Measurements from ENCODE around the gene LAMA2.

LAMA2 gene

DNA sequence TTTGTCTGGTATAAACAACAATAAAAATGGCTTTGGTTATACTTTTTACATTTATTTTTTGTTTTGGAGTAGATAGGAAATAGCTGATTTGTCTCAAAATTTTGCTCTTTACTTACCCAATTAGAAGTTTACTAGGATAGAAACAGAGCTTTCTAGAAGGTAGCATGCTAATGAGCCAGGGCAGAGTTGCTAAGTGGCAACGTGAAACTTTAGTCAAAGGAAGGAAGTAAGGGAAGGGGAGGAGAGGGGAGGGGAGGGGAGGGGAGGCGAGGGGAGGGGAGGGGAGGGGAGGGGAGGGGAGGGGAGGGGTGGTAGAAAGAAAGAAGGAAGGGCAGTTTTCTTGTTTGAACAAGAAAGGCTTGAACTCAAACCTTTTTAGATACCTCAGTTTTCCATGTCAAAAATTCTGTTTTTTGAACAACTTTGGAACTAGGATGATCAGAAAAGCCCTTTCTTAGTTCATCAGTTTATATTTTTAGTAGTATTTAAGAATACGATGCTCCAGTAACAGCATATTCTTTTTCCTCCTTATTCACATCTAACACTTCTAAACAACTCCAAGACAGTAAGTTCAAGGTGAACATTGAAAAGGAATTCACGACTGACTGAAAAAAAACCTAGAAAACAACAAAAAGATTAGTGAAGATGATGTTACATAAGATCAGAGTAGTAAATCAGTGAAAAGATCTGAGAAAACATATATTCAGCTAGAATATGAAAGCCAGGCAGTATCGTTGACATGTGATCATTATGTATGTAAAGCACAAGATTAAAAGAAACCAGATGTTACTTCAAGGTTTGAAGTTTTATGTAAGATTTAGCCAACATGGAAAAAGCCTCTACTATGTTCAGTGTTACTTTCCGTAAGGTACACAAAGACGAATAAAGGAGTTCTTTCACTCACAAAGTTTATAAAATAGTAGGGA is 563.6 kb downstream of the LAMA2 start:
- no peak for DNase-seq (ENCODE audit: low read depth)

DNA sequence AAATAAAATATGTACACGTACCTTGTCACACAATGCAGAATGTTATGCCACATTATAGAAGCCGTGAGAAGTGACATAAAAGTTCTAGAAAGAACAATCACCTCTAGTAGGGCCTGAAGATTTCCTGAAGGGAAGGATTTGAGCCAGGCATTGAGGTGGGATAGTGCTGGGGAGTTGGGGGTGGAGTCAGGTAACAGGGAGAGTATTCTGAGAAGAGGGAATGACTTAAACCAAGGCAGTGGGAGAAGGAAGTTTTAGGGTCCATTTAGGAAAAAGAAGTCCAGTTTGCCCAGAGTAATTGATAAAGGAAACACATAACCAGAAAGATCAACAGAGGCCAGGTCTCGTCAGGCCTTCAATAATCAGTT is 564.2 kb downstream of the LAMA2 start:
- no peak for DNase-seq (ENCODE audit: low read depth)

DNA sequence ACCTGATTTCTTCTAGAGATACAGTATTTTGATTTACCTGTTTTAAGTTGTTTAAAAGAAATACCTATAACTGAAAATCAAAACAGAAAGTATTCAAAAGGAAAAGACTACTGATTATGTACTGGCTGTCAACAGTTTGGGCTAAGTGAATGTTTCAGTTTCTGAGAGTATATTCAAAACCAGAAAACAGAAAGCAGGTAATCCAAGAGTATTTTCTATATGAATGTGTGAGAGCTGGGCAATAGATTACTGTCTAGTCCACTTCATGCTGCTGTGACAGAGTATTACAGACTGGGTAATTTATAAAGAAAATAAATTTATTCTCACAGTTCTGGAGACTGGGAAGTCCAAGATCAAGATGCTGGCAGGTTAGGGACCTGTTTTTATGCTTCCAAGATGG is 566.0 kb downstream of the LAMA2 start:
- no peak for DNase-seq (ENCODE audit: low read depth)

DNA sequence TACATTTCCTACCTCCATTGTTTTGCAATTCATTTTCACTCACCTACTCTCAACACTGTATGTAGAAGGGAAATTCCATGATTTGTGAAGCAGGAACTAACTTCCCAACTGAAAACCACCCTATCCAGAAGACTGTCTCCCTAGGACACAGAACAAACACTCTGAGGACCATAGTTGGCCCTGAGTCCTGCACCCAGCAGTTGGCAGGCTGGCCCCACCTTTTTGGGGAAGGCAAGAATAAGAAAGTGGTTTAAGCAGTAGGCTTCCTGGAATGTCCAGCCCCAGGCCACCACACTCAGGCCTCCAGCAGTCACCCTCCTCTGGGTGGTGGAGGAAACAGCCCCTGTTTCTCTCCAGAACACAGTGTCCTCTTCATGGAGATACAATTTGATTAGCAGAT is 568.2 kb downstream of the LAMA2 start:
- DNase-seq (ENCODE audit: low read depth): no peak

DNA sequence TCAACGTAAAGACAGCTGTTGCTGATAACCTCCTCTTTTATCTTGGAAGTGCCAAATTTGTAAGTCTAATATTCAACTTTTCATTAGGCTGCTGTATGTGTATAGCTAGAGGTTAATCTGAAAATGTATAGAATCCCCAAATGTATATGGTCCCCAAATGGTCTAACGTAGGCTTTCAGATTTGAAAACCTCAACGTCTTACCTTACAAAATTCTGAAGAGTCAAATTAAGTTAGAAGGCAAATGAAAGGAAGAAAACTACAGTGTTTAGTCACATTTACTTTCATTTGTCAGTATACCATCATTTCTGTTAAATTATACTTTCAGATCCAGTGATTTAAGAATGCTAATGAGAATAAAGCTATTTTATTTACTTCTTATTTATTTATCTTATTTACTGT is 570.1 kb downstream of the LAMA2 start:
- DNase-seq (ENCODE audit: low read depth): no peak

- DNase-seq (ENCODE audit: low read depth): no peak
These were observed 571.5 kb downstream of the LAMA2 start for GRCh38 chr6:129454488-129454887.

DNA sequence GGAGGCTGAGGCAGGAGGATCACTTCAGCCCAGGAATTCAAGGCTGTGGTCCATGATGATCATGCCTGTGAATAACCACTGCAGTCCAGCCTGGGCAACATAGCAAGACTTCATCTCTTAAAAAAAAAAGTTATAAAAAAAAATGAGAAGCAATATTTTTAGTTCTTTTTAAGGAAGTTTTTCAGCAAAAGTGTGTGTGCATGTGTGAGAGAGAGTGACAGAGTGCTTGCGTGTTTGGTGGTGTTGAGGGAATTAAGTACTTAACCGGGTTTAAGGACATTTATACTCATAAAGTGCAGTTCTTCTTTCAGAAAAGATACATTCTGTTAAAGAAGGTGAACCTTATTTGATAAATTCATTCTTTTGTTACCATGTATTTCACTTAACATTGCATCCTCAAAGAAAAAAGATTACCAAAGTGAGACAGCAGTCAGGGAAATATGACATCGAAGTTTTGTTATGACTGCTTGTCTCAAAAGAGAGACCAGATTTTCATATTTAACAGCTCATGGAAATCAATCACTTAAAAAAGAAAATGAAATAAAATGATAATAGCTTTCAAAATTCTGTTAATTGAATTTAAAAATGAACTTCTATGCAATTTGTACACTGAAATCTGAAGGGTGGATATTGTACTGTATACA is 572.3 kb downstream of the LAMA2 start:
- no peak for DNase-seq (ENCODE audit: low read depth)

DNA sequence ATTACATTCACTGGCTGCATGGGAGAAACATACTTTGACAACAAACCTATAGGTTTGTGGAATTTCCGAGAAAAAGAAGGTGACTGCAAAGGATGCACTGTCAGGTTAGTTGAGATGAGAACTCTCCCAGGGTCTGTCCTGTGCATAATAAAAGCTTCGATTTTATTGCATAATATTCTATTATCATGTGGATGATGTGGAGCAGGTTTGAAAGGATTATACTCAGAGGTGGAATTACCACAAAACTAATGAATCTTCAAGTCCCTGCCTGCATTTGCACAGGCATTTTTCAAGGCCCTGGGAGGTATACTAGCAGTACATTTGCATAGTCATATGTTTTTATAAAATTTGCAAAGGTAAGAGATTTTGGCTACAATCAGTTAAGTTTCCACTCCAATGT is 577.3 kb downstream of the LAMA2 start:
- DNase-seq (ENCODE audit: low read depth): no peak

- no peak for DNase-seq (ENCODE audit: low read depth)
These were observed 586.2 kb downstream of the LAMA2 start for GRCh38 chr6:129469070-129469662.

DNA sequence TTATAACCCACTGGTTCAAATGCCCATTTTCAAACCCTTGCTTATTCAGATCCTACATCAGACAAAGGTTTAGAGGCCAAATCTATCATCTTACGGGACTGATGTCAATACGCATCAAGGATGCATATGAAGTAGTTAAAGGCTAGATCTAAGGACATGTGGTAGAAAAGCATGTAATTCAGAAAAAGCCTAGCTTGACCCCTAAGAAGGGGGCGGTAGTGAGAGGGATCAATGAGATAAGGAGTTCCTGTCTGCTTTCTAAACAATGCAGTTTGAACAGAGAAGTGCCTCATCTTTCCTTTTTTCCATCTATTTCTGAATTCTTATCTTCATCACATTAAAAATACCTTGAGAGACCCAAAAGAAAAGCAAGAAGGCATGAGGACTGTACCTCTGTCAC is 589.3 kb downstream of the LAMA2 start:
- DNase-seq (ENCODE audit: low read depth): no peak

GRCh38 chr6:129473546-129473945 is 590.6 kb downstream of the LAMA2 start:
- no peak for DNase-seq (ENCODE audit: low read depth)

- no peak for DNase-seq (ENCODE audit: low read depth)
These were observed 592.7 kb downstream of the LAMA2 start for GRCh38 chr6:129475477-129476247.

- DNase-seq (ENCODE audit: low read depth): no peak
These were observed 593.3 kb downstream of the LAMA2 start for GRCh38 chr6:129476248-129476564.

DNA sequence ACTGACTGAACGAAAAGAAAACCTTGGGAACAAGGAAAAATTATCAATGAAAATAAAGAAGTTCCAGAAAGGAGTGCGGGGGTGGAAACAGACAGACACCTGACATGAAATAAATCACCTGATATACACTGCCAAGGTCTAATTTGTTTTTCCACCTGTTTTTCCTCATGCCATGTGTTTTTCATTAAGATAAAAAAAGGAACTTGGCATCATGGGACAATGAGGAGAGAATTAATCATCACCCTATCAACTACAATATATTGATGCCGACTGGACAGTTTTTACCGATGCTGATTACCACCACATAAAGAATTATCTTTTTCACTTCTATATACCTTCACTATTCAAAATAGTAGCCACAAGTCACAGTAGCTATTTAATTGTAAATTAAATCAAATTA is 593.9 kb downstream of the LAMA2 start:
- DNase-seq (ENCODE audit: low read depth): no peak

DNA sequence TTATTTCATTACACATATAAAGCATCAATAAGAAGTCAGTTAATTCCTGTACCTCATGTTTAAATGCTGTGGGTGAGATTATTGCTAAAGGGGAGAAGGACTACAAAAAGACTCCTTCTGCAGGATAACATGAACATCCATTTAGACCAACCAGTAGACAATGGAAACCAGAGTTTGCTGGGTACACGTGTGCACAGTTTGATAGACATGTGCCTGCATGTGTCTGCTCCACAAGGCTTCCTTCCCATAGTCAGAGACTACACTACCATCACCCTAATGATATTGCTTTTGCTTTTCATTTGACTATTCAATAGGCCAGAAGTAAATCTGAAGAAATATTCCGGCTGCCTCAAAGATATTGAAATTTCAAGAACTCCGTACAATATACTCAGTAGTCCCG is 595.4 kb downstream of the LAMA2 start:
- DNase-seq (ENCODE audit: low read depth): no peak

GRCh38 chr6:129481706-129482105 is 598.8 kb downstream of the LAMA2 start:
- DNase-seq (ENCODE audit: low read depth): no peak

DNA sequence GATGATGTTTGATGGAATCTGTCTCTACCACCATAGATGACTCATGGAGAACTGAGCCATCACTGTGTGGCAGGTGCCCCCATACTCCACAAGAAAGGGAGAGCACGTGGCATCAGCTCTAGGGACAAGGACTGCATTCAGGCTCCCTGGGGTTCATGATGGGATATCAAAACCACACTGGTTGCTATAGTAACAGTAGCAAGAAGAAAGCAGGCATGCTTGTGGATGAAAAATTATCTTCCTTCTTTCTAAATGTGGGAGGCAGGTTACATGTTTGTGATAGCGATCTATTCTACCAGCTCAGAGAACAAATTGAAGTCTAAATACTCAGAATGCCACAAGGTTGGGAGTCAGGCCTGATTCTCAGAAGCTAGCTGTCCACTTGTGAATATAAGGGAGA is 602.8 kb downstream of the LAMA2 start:
- no peak for DNase-seq (ENCODE audit: low read depth)

DNA sequence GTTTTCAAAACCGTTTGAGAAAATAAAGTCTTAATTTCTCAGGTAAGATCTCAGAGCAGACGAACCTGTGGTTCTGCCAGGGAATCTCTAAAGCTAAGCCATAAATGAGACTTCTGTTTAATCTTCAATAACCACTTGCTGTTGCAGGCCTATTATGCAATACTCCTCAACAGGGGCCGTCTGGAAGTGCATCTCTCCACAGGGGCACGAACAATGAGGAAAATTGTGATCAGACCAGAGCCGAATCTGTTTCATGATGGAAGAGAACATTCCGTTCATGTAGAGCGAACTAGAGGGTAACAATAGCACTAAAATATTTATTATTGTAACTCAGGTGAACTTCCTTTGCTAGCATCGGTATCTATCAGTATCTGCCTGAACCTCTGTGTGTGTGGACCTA is 603.4 kb downstream of the LAMA2 start:
- DNase-seq (ENCODE audit: low read depth): no peak

DNA sequence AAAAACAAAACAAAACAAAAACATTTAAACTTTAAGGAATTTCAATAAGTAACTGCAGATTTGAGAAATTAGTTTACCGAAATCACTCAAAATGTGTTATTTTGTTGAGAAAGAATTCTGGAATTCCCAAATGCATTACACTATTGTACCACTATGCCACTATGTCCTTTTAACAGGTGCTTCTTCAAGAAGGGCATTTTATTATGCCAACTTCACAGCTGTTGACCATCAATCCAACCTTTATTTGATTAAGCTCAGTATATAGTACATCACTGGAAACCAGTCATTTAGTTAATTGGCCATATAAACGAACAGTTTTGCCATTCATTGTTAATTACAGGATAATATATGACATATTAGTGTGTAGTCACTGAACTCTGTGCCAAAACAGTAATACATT is 605.4 kb downstream of the LAMA2 start:
- no peak for DNase-seq (ENCODE audit: low read depth)

DNA sequence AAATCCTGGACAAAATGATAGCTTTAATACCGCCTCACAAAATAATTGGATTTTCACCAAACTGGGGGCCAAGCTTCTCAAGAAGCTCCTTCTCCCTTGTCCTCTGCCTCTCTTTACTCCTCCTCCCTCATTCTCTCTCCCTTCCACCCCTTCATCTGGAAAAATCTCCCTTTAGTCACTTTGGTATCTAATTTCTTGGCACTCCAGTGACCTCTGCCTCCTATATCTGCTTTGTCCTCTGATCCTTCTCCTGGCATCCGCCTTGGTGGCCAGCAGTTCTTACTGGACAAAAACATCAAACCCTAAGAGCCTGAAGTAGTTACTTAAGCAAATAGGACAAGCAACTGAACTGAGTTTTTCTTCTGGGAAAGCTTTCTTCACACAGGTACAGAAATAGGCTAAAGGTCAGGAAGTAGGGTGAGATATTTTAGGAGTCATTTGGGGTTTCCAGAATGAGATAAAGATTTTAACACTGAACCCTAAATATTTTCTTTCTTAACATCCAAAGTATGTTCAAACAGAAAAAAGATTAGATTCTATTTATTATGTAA is 606.4 kb downstream of the LAMA2 start:
- DNase-seq (ENCODE audit: low read depth): no peak

- peak; percentile 95 for DNase-seq (ENCODE audit: low read depth)
These were observed 607.8 kb downstream of the LAMA2 start for GRCh38 chr6:129490521-129491255.

DNA sequence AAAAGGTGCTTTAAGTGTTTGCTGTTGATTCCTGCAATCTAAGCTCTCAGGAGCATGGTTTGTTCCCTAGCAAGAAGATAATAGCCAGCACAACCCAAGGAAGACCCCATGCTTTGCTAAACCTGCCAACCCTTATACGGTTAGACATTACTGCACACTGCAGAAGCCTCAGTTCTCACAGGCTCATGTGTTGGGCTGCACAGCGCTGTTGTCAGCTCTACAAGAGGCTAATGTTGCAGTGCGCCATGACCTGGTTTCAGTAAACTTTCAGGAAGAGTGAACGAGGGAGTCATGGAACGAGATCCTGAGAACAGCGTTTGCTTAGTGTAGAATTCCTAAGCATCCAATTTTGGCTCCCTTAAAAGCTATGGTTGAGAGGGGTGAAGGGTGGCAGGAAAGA is 608.5 kb downstream of the LAMA2 start:
- no peak for DNase-seq (ENCODE audit: low read depth)
